Endothelial cell of umbilical vein (primary cell): Measurements from ENCODE around the gene AGPAT2. TPM values are rescaled to one million over a fixed set of nuclear protein-coding genes. Genes with fewer than 3 reads are reported as not detected.

Experiments used
- BruUV-seq: library from RNA; stranded (reverse); fragments of 400-500 nt; replicated peaks from 2 replicates; lab custom pipeline; 2021; lab: Mats Ljungman, UMichigan
- CTCF ChIA-PET: fragments of 300-600, 350-600 bp; sonication (Branson Sonifier 250); formaldehyde crosslinking; loops from one replicate; lab custom pipeline; 2021; ENCODE audit warnings: antibody characterized with exemption, inconsistent platforms; lab: Charles Lee
- POLR2A ChIA-PET: fragments of 300-600, 350-600 bp; sonication (Branson Sonifier 250); formaldehyde crosslinking; loops from one replicate; lab custom pipeline; 2021; ENCODE audit warnings: antibody characterized with exemption, inconsistent platforms; lab: Charles Lee
- DNase-seq: peaks from one replicate; pipeline ENCODE4 v3.0.0-alpha.2; 2011; ENCODE audit warnings: low read depth, low spot score
- FAIRE-seq: peaks from 2 replicates; lab custom pipeline; 2011; peaks lifted over from hg19 to GRCh38; lab: Jason Lieb, UNC
- H2AFZ ChIP-seq: 2 replicates; pipeline ENCODE4 v1.6.0; 2012; ENCODE audit warnings: low read depth, low read length, control low read depth, inconsistent platforms
- H3K27ac ChIP-seq: 2 replicates; pipeline ENCODE4 v1.5.1; 2011; ENCODE audit warnings: low read depth, mild to moderate bottlenecking, control low read depth, low read length, moderate library complexity; ENCODE audit not compliant: insufficient read depth
- H3K27me3 ChIP-seq, 2 experiments: 2 replicates each; pipeline versions ENCODE4 v1.6.0 to v1.6.1; 2011; ENCODE audit warnings: low read length in 2 of 2, mixed read lengths in 1 of 2; ENCODE audit not compliant: control insufficient read depth in 2 of 2, insufficient read depth in 2 of 2
- H3K36me3 ChIP-seq, 2 experiments: 2 replicates in 1 of 2; 3 replicates in 1 of 2; pipeline ENCODE4 v1.5.1; 2011; ENCODE audit warnings: low read length in 2 of 2, mild to moderate bottlenecking in 1 of 2, moderate library complexity in 1 of 2; ENCODE audit not compliant: control insufficient read depth in 2 of 2, insufficient read depth in 2 of 2; ENCODE audit errors: extremely low read depth in 1 of 2
- H3K4me1 ChIP-seq: 3 replicates; pipeline ENCODE4 v1.5.1; 2011; ENCODE audit warnings: mild to moderate bottlenecking, low read length; ENCODE audit not compliant: control insufficient read depth, insufficient read depth; ENCODE audit errors: extremely low read depth
- H3K4me2 ChIP-seq: 2 replicates; pipeline ENCODE4 v1.6.1; 2011; ENCODE audit warnings: low read length, control low read depth, mixed read lengths; ENCODE audit not compliant: insufficient read depth
- H3K4me3 ChIP-seq, 3 experiments: fragments of 200-600 bp in 1 of 3; sonication (generic), shearing (Covaris generic) in 1 of 3; replicated peaks in 1 of 3; 2 replicates each; pipeline ENCODE4 v1.5.1; 2011 to 2016; ENCODE audit warnings: control low read depth in 3 of 3, low read length in 3 of 3, mild to moderate bottlenecking in 2 of 3, inconsistent platforms in 1 of 3, low read depth in 1 of 3, moderate library complexity in 1 of 3; ENCODE audit not compliant: insufficient read depth in 1 of 3
- H3K79me2 ChIP-seq: 2 replicates; pipeline ENCODE4 v1.6.0; 2012; ENCODE audit warnings: low read length, inconsistent platforms; ENCODE audit not compliant: control insufficient read depth, insufficient read depth
- H3K9ac ChIP-seq: replicated peaks from 2 replicates; pipeline ENCODE3; 2011; ENCODE audit warnings: low read length, control low read depth; ENCODE audit not compliant: insufficient read depth; ENCODE audit errors: extremely low read depth
- H3K9me1 ChIP-seq: replicated peaks from 3 replicates; pipeline ENCODE4 v1.6.0; 2011; ENCODE audit warnings: mild to moderate bottlenecking, low read length; ENCODE audit not compliant: control insufficient read depth, insufficient read depth; ENCODE audit errors: extremely low read depth
- H3K9me3 ChIP-seq: replicated peaks from 2 replicates; pipeline ENCODE4 v1.5.1; 2012; ENCODE audit warnings: low read length, inconsistent platforms; ENCODE audit not compliant: control insufficient read depth, insufficient read depth
- H4K20me1 ChIP-seq: replicated peaks from 2 replicates; pipeline ENCODE3; 2011; ENCODE audit warnings: mild to moderate bottlenecking, low read length; ENCODE audit not compliant: control insufficient read depth, insufficient read depth; ENCODE audit errors: extremely low read depth
- CTCF ChIP-seq, 2 donors: IDR thresholded peaks; 1 replicate in 1 of 2; 2 replicates in 1 of 2; pipeline ENCODE4 v1.5.1; 2011; ENCODE audit warnings: low read length in 2 of 2, mild to moderate bottlenecking in 2 of 2, moderate library complexity in 2 of 2, control low read depth in 1 of 2, inconsistent platforms in 1 of 2, low read depth in 1 of 2; ENCODE audit not compliant: insufficient read depth in 1 of 2; ENCODE audit errors: extremely low read depth in 1 of 2
- EZH2 ChIP-seq: IDR thresholded peaks from 2 replicates; pipeline ENCODE4 v1.6.1; 2012; ENCODE audit warnings: borderline replicate concordance, low read depth, mild to moderate bottlenecking, moderate library complexity, low read length, inconsistent platforms; ENCODE audit not compliant: severe bottlenecking
- FOS ChIP-seq: IDR thresholded peaks from 2 replicates; pipeline ENCODE4 v1.6.1; 2011; ENCODE audit warnings: mild to moderate bottlenecking, low read length, moderate library complexity, borderline replicate concordance; ENCODE audit not compliant: insufficient read depth
- GATA2 ChIP-seq: IDR thresholded peaks from 2 replicates; pipeline ENCODE4 v1.7.0; 2011; ENCODE audit warnings: low read depth, mild to moderate bottlenecking, moderate library complexity, mixed read lengths, low read length; ENCODE audit not compliant: insufficient read length, insufficient read depth
- JUN ChIP-seq: IDR thresholded peaks from 2 replicates; pipeline ENCODE4 v1.6.1; 2011; ENCODE audit warnings: borderline replicate concordance, low read depth; ENCODE audit not compliant: insufficient read length, insufficient read depth
- MAX ChIP-seq: IDR thresholded peaks from 2 replicates; pipeline ENCODE4 v1.6.1; 2011; ENCODE audit not compliant: insufficient read depth, insufficient read length
- MYC ChIP-seq: IDR thresholded peaks from one replicate; pipeline ENCODE4 v1.6.1; 2011; ENCODE audit warnings: mild to moderate bottlenecking, low read depth, low read length
- POLR2A ChIP-seq: IDR thresholded peaks from 2 replicates; pipeline ENCODE4 v1.6.1; 2012; ENCODE audit warnings: low read depth, mild to moderate bottlenecking, control low read depth, low read length
- POLR2AphosphoS5 ChIP-seq: IDR thresholded peaks from 2 replicates; pipeline ENCODE4 v1.6.1; 2012; ENCODE audit warnings: low read depth, mild to moderate bottlenecking, control low read depth, low read length, moderate library complexity; ENCODE audit not compliant: insufficient read depth
- dilution Hi-C: fragments of 300-500 bp; cut with MboI; formaldehyde crosslinking; loops from one replicate; pipeline ENCODE4 v1.15.0; 2019; ENCODE audit warnings: low sequenced_read_pairs; ENCODE audit not compliant: extremely low pct_ligation_motif_present
- intact Hi-C: fragments of 100-400 bp; cut with micrococcal nuclease; formaldehyde crosslinking; loops from one replicate; pipeline ENCODE4 v1.10.0; 2022
- polyA plus RNA-seq, 4 experiments: library from polyadenylated mRNA; depleted of rRNA in 3 of 4; stranded (reverse) in 3 of 4; unstranded in 1 of 4; fragments of >200 nt; gene quantifications; 2 replicates each; pipeline versions ENCODE4 v1.2.1 to v1.2.3, GENCODE V29; 2011 to 2012; ENCODE audit warnings: missing spikeins in 1 of 4
- total RNA-seq: library from RNA; stranded (reverse); gene quantifications from 2 replicates; pipeline ENCODE4 v1.2.3, GENCODE V29; 2021

Gene AGPAT2
- total and polyA plus RNA-seq, 2 donors (not counting 3 experiments of a cell fraction or from before 2014, with no cell fraction given): 45.5 to 55.3 TPM

GRCh38 chr9:136694872-136695247 lies 7.6 kb upstream of the AGPAT2 start:
- CTCF ChIA-PET: interaction anchor here (0.8 to 1.6 kb wide), 5 partner anchors 8 to 32 kb away, joined by 3 to 5 read pairs (median 4); no protein-coding TSS in a partner anchor
- POLR2A ChIA-PET: no interaction called here
- intact Hi-C loops (loop anchor here (1.0 kb wide), 1 partner anchor 210 kb away; no protein-coding TSS in a partner anchor), dilution Hi-C loops (no loop called here)
- BruUV-seq: no TSS peak
- FAIRE-seq: no peak
- H3K27ac ChIP-seq: no peak overlapping the region
- H3K9me1 ChIP-seq: no peaks in the 10 kb centered on the region
- no peaks in the 10 kb centered on the region for H3K9me3 ChIP-seq
- no peaks in the 10 kb centered on the region for H4K20me1 ChIP-seq
- no peak overlapping the region for H3K4me2 ChIP-seq
- DNase-seq: no peak
- no peaks in the 10 kb centered on the region for H3K27me3 ChIP-seq
- H3K9ac ChIP-seq: no peak overlapping the region
- H3K36me3 ChIP-seq: no peaks in the 10 kb centered on the region
- no peak overlapping the region for H2AFZ ChIP-seq
- TF ChIP-seq EZH2: no peak
- no peak for TF ChIP-seq POLR2AphosphoS5
- no peak for TF ChIP-seq MAX
- TF ChIP-seq GATA2: no peak
- TF ChIP-seq JUN: no peak
- no peak for TF ChIP-seq CTCF (IDR thresholded peaks at IDR 0.05; ENCODE audit: extremely low read depth in 1 of 2, insufficient read depth in 1 of 2, low read depth in 1 of 2, low read length in 2 of 2)
- TF ChIP-seq MYC: no peak
- TF ChIP-seq POLR2A: no peak
- TF ChIP-seq FOS: no peak
- no peaks in the 10 kb centered on the region for H3K79me2 ChIP-seq
- H3K4me1 ChIP-seq: peaks cover 6% of the 10 kb centered on the region
- no peak overlapping the region for H3K4me3 ChIP-seq
